CD4-positive, alpha-beta T cell treated with Interleukin-12 subunit alpha and Interleukin-12 subunit beta, for 1 hour (primary cell): ENCODE results near the gene NEDD9.

Experiments
- DNase-seq: peaks from one replicate; pipeline ENCODE4 v3.0.0-alpha.2; 2020

The NEDD9 gene

GRCh38 chr6:11232193-11232769, at the start of gene NEDD9:
Gene NEDD9 (minus strand): TSS chr6:11232668. CDS start chr6:11232515, 153 bp downstream.
- peak; percentile 94 for DNase-seq

GRCh38 chr6:11282245-11282644, 49.8 kb upstream of the NEDD9 start:
- no peak for DNase-seq

GRCh38 chr6:11280394-11280793, 47.9 kb upstream of the NEDD9 start:
- no peak for DNase-seq

GRCh38 chr6:11279284-11279689, 46.8 kb upstream of the NEDD9 start:
- no peak for DNase-seq

GRCh38 chr6:11278207-11278559, 45.7 kb upstream of the NEDD9 start:
- DNase-seq: no peak

GRCh38 chr6:11277275-11278206, 45.1 kb upstream of the NEDD9 start:
- DNase-seq: peak; percentile 41

- DNase-seq: no peak
Observed at GRCh38 chr6:11276911-11277274, 44.4 kb upstream of the NEDD9 start.

GRCh38 chr6:11276228-11276627, 43.8 kb upstream of the NEDD9 start:
- no peak for DNase-seq

GRCh38 chr6:11275598-11275997, 43.1 kb upstream of the NEDD9 start:
- DNase-seq: peak; percentile 45

GRCh38 chr6:11273406-11274065, 41.1 kb upstream of the NEDD9 start:
- DNase-seq: no peak

GRCh38 chr6:11272491-11273192, 40.2 kb upstream of the NEDD9 start:
- DNase-seq: no peak

- DNase-seq: no peak
Observed at GRCh38 chr6:11271228-11272020, 39.0 kb upstream of the NEDD9 start.

- DNase-seq: no peak
Observed at GRCh38 chr6:11270030-11271027, 37.9 kb upstream of the NEDD9 start.

GRCh38 chr6:11268978-11269377, 36.5 kb upstream of the NEDD9 start:
- no peak for DNase-seq

GRCh38 chr6:11266926-11267325, 34.5 kb upstream of the NEDD9 start:
- no peak for DNase-seq

- no peak for DNase-seq
Observed at GRCh38 chr6:11265932-11266331, 33.5 kb upstream of the NEDD9 start.

GRCh38 chr6:11264100-11264499, 31.6 kb upstream of the NEDD9 start:
- no peak for DNase-seq

GRCh38 chr6:11263291-11263775, 30.9 kb upstream of the NEDD9 start:
- DNase-seq: no peak

- no peak for DNase-seq
Observed at GRCh38 chr6:11262242-11262641, 29.8 kb upstream of the NEDD9 start.

GRCh38 chr6:11260249-11261038, 28.0 kb upstream of the NEDD9 start:
- no peak for DNase-seq
